A549 (cell line): ENCODE data around the gene TDRD12. TPM values are rescaled to one million over a fixed set of nuclear protein-coding genes. Genes with fewer than 3 reads are reported as not detected.
A peak's percentile ranks its signal among the peaks of the same experiment; 100 is the strongest.

ENCODE experiments used
- ATAC-seq, 2 experiments: fragments of 200-7000 bp in 1 of 2; fragments of >200 bp in 1 of 2; cut with Nextera tagmentation in 1 of 2; cut with Tn5 transposase in 1 of 2; 3 replicates each; pipeline versions ENCODE4 v1.8.0 to v1.9.1; 2018 to 2020; ENCODE audit warnings: mild to moderate bottlenecking in 1 of 2, moderate library complexity in 1 of 2
- CTCF ChIA-PET: fragments of 300-600 bp; sonication (Branson Sonifier 250); formaldehyde crosslinking; extraction: SDS; loops from one replicate; lab custom pipeline; 2021; ENCODE audit warnings: antibody characterized with exemption, inconsistent platforms; lab: Yijun Ruan, JAX
- POLR2A ChIA-PET: fragments of 350-600 bp; formaldehyde crosslinking; extraction: SDS; loops from one replicate; lab custom pipeline; 2021; ENCODE audit warnings: antibody characterized with exemption, inconsistent platforms; lab: Yijun Ruan, JAX
- DNase-seq, 2 experiments: peaks; one replicate each; pipeline versions ENCODE4 v3.0.0 to v3.0.0-alpha.2; 2011 to 2016; ENCODE audit warnings: low read depth in 1 of 2, low spot score in 1 of 2
- FAIRE-seq: peaks from 2 replicates; lab custom pipeline; 2011; peaks lifted over from hg19 to GRCh38; lab: Jason Lieb, UNC
- H3K27ac ChIP-seq, 2 experiments: fragments of >200 bp; sonication (Bioruptor Twin); formaldehyde crosslinking; 3 replicates each; pipeline ENCODE4 v1.5.1; 2016 to 2017
- H3K4me1 ChIP-seq: fragments of >200 bp; sonication (Bioruptor Twin); formaldehyde crosslinking; 3 replicates; pipeline ENCODE4 v1.6.1; 2016
- H3K4me2 ChIP-seq: fragments of >200 bp; sonication (Bioruptor Twin); formaldehyde crosslinking; 3 replicates; pipeline ENCODE4 v1.6.1; 2016
- H3K4me3 ChIP-seq: fragments of >200 bp; sonication (Bioruptor Twin); formaldehyde crosslinking; 3 replicates; pipeline ENCODE4 v1.5.1; 2016
- H3K9me3 ChIP-seq: fragments of >200 bp; sonication (Bioruptor Twin); formaldehyde crosslinking; 3 replicates; pipeline ENCODE4 v1.6.1; 2016
- FOXS1 ChIP-seq: fragments of 250-450 bp; sonication (Bioruptor Pico); IDR thresholded peaks from 2 replicates; pipeline ENCODE4 v1.5.0; 2020; ENCODE audit warnings: mild to moderate bottlenecking, moderate library complexity
- HEYL ChIP-seq: fragments of 250-450 bp; sonication (Bioruptor Pico); IDR thresholded peaks from 2 replicates; pipeline ENCODE4 v1.8.0; 2021; ENCODE audit warnings: mild to moderate bottlenecking, moderate library complexity
- HMGXB4 ChIP-seq: fragments of 250-450 bp; sonication (Bioruptor Pico); IDR thresholded peaks from 2 replicates; pipeline ENCODE4 v1.5.0; 2021; ENCODE audit warnings: mild to moderate bottlenecking, moderate library complexity, borderline replicate concordance
- KDM5A ChIP-seq: fragments of 200-600 bp; sonication (generic); IDR thresholded peaks from 2 replicates; pipeline ENCODE4 v1.6.1; 2016; ENCODE audit warnings: antibody characterized with exemption, mild to moderate bottlenecking
- NPAS2 ChIP-seq: fragments of 250-450 bp; sonication (Bioruptor Pico); IDR thresholded peaks from 2 replicates; pipeline ENCODE4 v1.8.0; 2022; ENCODE audit warnings: mild to moderate bottlenecking, moderate library complexity, borderline replicate concordance
- NR3C1 ChIP-seq: fragments of >200 bp; sonication (Bioruptor Twin); formaldehyde crosslinking; IDR thresholded peaks from 3 replicates; pipeline ENCODE4 v1.6.1; 2017
- PHF8 ChIP-seq: fragments of 200-600 bp; sonication (generic); IDR thresholded peaks from 2 replicates; pipeline ENCODE4 v1.6.1; 2016; ENCODE audit warnings: low read depth, mild to moderate bottlenecking, antibody characterized with exemption, moderate library complexity, borderline replicate concordance
- POLR2A ChIP-seq: IDR thresholded peaks from 2 replicates; pipeline ENCODE4 v1.6.1; 2012; ENCODE audit warnings: mild to moderate bottlenecking, low read length
- RAD21 ChIP-seq, 2 experiments: fragments of >200 bp in 1 of 2; sonication (Bioruptor Twin) in 1 of 2; formaldehyde crosslinking in 1 of 2; IDR thresholded peaks in 1 of 2; conservative IDR thresholded peaks in 1 of 2; 2 replicates in 1 of 2; 3 replicates in 1 of 2; pipeline ENCODE4 v1.6.1; 2012 to 2018; ENCODE audit warnings: inconsistent platforms in 1 of 2
- RARB ChIP-seq: fragments of 250-450 bp; sonication (Bioruptor Pico); IDR thresholded peaks from 2 replicates; pipeline ENCODE4 v1.8.0; 2021; ENCODE audit warnings: mild to moderate bottlenecking, moderate library complexity
- RNF2 ChIP-seq: fragments of 200-600 bp; sonication (generic); IDR thresholded peaks from 2 replicates; pipeline ENCODE4 v1.6.1; 2016; ENCODE audit warnings: low read depth, mild to moderate bottlenecking, antibody characterized with exemption, moderate library complexity, borderline replicate concordance
- USF2 ChIP-seq: fragments of 450-650 bp; IDR thresholded peaks from 2 replicates; pipeline ENCODE4 v1.6.1; 2014; ENCODE audit warnings: antibody characterized with exemption
- ZNF302 ChIP-seq: fragments of 250-450 bp; sonication (Bioruptor Pico); IDR thresholded peaks from 2 replicates; pipeline ENCODE4 v1.9.0; 2021; ENCODE audit warnings: inconsistent platforms, mild to moderate bottlenecking, moderate library complexity
- WGBS: methylation state at CpG from one replicate; pipeline ENCODE4 v1.1.6; 2017; ENCODE audit errors: missing lambda C conversion rate; 5-methylcytosine and 5-hydroxymethylcytosine counted together
- polyA plus RNA-seq, 4 experiments: library from polyadenylated mRNA; depleted of rRNA in 3 of 4; stranded (reverse); fragments of >200 nt; fragmentation: RNase III in 1 of 4; extraction: RNeasy Plus Mini Kit Qiagen cat#74134 plus additional on column Dnase treatment in 1 of 4; gene quantifications; 2 replicates in 3 of 4; 3 replicates in 1 of 4; pipeline ENCODE4 v1.2.3, GENCODE V29; 2011 to 2017
- TF ChIP-seq, protein P1 (sequence below): fragments of >200 bp; sonication (Bioruptor Twin); formaldehyde crosslinking; IDR thresholded peaks from 3 replicates; pipeline ENCODE4 v1.6.1; 2016
- TF ChIP-seq, protein P2 (sequence below): fragments of 200-600 bp; sonication (generic); IDR thresholded peaks from 2 replicates; pipeline ENCODE4 v1.6.1; 2016; ENCODE audit warnings: antibody characterized with exemption, mild to moderate bottlenecking, moderate library complexity

The TDRD12 gene
- polyA plus RNA-seq, 2 of the 4 experiments (the other 2 are of a cell fraction): 0.19 to 0.53 TPM

DNA sequence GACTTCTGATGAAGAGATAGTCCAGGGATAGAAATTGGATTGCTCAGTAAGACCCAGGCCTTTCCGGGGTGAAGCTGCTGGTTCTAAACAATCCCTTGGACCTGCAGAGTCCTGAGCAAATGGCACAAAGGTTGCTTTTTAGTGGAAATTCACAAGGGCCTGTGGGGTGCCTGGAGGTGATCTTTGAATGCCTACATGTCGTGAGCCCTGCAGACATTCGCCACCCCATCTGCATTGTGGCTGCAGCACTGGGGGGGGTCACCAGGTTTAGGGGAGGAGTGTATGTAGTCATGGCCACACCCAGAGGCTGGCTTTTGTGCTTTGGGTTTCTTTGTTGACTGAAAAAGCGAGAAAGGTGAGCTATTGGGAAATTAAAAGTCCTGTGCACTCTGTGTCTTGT lies 108.6 kb downstream of the TDRD12 start:
- TF ChIP-seq, protein P1, sequence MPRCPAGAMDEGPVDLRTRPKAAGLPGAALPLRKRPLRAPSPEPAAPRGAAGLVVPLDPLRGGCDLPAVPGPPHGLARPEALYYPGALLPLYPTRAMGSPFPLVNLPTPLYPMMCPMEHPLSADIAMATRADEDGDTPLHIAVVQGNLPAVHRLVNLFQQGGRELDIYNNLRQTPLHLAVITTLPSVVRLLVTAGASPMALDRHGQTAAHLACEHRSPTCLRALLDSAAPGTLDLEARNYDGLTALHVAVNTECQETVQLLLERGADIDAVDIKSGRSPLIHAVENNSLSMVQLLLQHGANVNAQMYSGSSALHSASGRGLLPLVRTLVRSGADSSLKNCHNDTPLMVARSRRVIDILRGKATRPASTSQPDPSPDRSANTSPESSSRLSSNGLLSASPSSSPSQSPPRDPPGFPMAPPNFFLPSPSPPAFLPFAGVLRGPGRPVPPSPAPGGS: no peak
- TF ChIP-seq RNF2 (no peak), RARB (CRISPR knock-in tag) (no peak), FOXS1 (CRISPR knock-in tag) (no peak), POLR2A (no peak), NPAS2 (CRISPR knock-in tag) (no peak), RAD21 (conservative IDR thresholded peaks at IDR 0.05 in 1 of 2, IDR thresholded peaks at IDR 0.05 in 1 of 2) (no peak), KDM5A (no peak)
- TF ChIP-seq, protein P2, sequence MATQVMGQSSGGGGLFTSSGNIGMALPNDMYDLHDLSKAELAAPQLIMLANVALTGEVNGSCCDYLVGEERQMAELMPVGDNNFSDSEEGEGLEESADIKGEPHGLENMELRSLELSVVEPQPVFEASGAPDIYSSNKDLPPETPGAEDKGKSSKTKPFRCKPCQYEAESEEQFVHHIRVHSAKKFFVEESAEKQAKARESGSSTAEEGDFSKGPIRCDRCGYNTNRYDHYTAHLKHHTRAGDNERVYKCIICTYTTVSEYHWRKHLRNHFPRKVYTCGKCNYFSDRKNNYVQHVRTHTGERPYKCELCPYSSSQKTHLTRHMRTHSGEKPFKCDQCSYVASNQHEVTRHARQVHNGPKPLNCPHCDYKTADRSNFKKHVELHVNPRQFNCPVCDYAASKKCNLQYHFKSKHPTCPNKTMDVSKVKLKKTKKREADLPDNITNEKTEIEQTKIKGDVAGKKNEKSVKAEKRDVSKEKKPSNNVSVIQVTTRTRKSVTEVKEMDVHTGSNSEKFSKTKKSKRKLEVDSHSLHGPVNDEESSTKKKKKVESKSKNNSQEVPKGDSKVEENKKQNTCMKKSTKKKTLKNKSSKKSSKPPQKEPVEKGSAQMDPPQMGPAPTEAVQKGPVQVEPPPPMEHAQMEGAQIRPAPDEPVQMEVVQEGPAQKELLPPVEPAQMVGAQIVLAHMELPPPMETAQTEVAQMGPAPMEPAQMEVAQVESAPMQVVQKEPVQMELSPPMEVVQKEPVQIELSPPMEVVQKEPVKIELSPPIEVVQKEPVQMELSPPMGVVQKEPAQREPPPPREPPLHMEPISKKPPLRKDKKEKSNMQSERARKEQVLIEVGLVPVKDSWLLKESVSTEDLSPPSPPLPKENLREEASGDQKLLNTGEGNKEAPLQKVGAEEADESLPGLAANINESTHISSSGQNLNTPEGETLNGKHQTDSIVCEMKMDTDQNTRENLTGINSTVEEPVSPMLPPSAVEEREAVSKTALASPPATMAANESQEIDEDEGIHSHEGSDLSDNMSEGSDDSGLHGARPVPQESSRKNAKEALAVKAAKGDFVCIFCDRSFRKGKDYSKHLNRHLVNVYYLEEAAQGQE: no peak
- H3K4me3 ChIP-seq: no peak overlapping the region
- no peak for DNase-seq
- H3K4me2 ChIP-seq: no peak overlapping the region
- WGBS: 75% methylated on average over 4 of the region's 4 CpGs
- H3K4me1 ChIP-seq: no peaks in the 10 kb centered on the region
- ChIA-PET CTCF (interaction anchor here (0.8 to 1.5 kb wide), 2 partner anchors 11 to 148 kb away, joined by 3 to 4 read pairs; no protein-coding TSS in a partner anchor), POLR2A (no interaction called here)
- no peak for ATAC-seq
- FAIRE-seq: no peak
- H3K27ac ChIP-seq: no peak overlapping the region
- no peaks in the 10 kb centered on the region for H3K9me3 ChIP-seq

GRCh38 chr19:32828643-32829344 lies 109.2 kb downstream of the TDRD12 start:
- no peaks in the 10 kb centered on the region for H3K4me1 ChIP-seq
- no peak overlapping the region for H3K27ac ChIP-seq
- POLR2A ChIA-PET: no interaction called here
- DNase-seq (no peak), FAIRE-seq (no peak), ATAC-seq (no peak)
- no peak overlapping the region for H3K4me2 ChIP-seq
- H3K4me3 ChIP-seq: no peak overlapping the region
- 87% methylated on average over 15 of the region's 15 CpGs for WGBS
- no peaks in the 10 kb centered on the region for H3K9me3 ChIP-seq
- CTCF ChIA-PET: interaction anchor here (0.6 to 1.5 kb wide), 3 partner anchors 10 to 147 kb away, joined by 3 to 4 read pairs (median 4); no protein-coding TSS in a partner anchor
- TF ChIP-seq FOXS1 (CRISPR knock-in tag): no peak
- no peak for TF ChIP-seq USF2
- TF ChIP-seq ZNF302 (CRISPR knock-in tag): no peak
- TF ChIP-seq HEYL (CRISPR knock-in tag): no peak

GRCh38 chr19:32829345-32829896 lies 109.9 kb downstream of the TDRD12 start:
- ATAC-seq: no peak
- H3K4me1 ChIP-seq: no peaks in the 10 kb centered on the region
- 67% methylated on average over 10 of the region's 10 CpGs for WGBS
- CTCF ChIA-PET: interaction anchor here (0.6 to 1.6 kb wide), 3 partner anchors 11 to 146 kb away, joined by 3 to 4 read pairs (median 4); no protein-coding TSS in a partner anchor
- FAIRE-seq: peak; percentile 90
- no peak overlapping the region for H3K4me2 ChIP-seq
- H3K9me3 ChIP-seq: no peaks in the 10 kb centered on the region
- POLR2A ChIA-PET: no interaction called here
- DNase-seq: no peak
- H3K27ac ChIP-seq: no peak overlapping the region
- TF ChIP-seq PHF8: no peak
- TF ChIP-seq KDM5A: no peak
- no peak for TF ChIP-seq HMGXB4
- TF ChIP-seq NR3C1: no peak
- no peak for TF ChIP-seq USF2
- TF ChIP-seq RAD21 (conservative IDR thresholded peaks at IDR 0.05 in 1 of 2, IDR thresholded peaks at IDR 0.05 in 1 of 2): no peak
- H3K4me3 ChIP-seq: no peak overlapping the region
